Common myeloid progenitor, CD34-positive (primary cell): ENCODE results near the gene SLC35C1.
"Not testable (repeated sequence)": the region's sequence is repeated elsewhere in the genome, so short reads cannot be mapped to it uniquely, and the experiment has no call there.

Source experiments
- CTCF ChIA-PET: fragments of 350-600 bp; sonication (Branson Sonifier 250); formaldehyde crosslinking; loops from one replicate; lab custom pipeline; 2021; ENCODE audit warnings: antibody characterized with exemption; lab: Charles Lee
- POLR2A ChIA-PET: fragments of 350-600 bp; sonication (Branson Sonifier 250); formaldehyde crosslinking; loops from one replicate; lab custom pipeline; 2021; ENCODE audit warnings: antibody characterized with exemption; lab: Charles Lee
- DNase-seq, 3 donors: peaks; one replicate each; pipeline versions ENCODE4 v3.0.0 to v3.0.0-alpha.2; 2013
- H3K27ac ChIP-seq, 2 experiments: 1 replicate in 1 of 2; 2 replicates in 1 of 2; pipeline ENCODE4 v1.7.0; 2013; ENCODE audit warnings: inconsistent platforms in 2 of 2, low read length in 2 of 2, mild to moderate bottlenecking in 2 of 2, low read depth in 1 of 2, moderate library complexity in 1 of 2; ENCODE audit not compliant: severe bottlenecking in 2 of 2, insufficient read depth in 1 of 2, poor library complexity in 1 of 2
- H3K27me3 ChIP-seq, 5 experiments: replicated peaks in 2 of 5; 1 replicate in 3 of 5; 2 replicates in 2 of 5; pipeline versions ENCODE4 v1.6.1 to v1.7.0; 2013; ENCODE audit warnings: low read length in 4 of 5, mild to moderate bottlenecking in 2 of 5, moderate library complexity in 2 of 5, inconsistent platforms in 1 of 5; ENCODE audit not compliant: insufficient read depth in 5 of 5, control insufficient read depth in 4 of 5
- H3K36me3 ChIP-seq, 4 experiments: 1 replicate in 2 of 4; 2 replicates in 2 of 4; pipeline versions ENCODE4 v1.6.1 to v1.7.0; 2013; ENCODE audit warnings: low read length in 3 of 4, control low read depth in 1 of 4, mild to moderate bottlenecking in 1 of 4; ENCODE audit not compliant: control insufficient read depth in 4 of 4, insufficient read depth in 4 of 4
- H3K4me1 ChIP-seq, 4 experiments: 1 replicate in 3 of 4; 2 replicates in 1 of 4; pipeline versions ENCODE4 v1.6.1 to v1.7.1; 2013; ENCODE audit warnings: low read length in 3 of 4, mild to moderate bottlenecking in 3 of 4, control low read depth in 1 of 4, inconsistent platforms in 1 of 4, moderate library complexity in 1 of 4; ENCODE audit not compliant: control insufficient read depth in 4 of 4, insufficient read depth in 4 of 4; ENCODE audit errors: control extremely low read depth in 1 of 4
- H3K4me3 ChIP-seq, 7 experiments: 1 replicate in 4 of 7; 2 replicates in 3 of 7; pipeline versions ENCODE4 v1.5.1 to v1.7.0; 2013; ENCODE audit warnings: mild to moderate bottlenecking in 7 of 7, low read length in 6 of 7, moderate library complexity in 6 of 7, inconsistent platforms in 2 of 7, low read depth in 2 of 7, control low read depth in 1 of 7; ENCODE audit not compliant: insufficient read depth in 4 of 7, control insufficient read depth in 1 of 7; ENCODE audit errors: extremely low read depth in 1 of 7
- H3K9me3 ChIP-seq, 5 experiments: 1 replicate in 4 of 5; 2 replicates in 1 of 5; pipeline versions ENCODE4 v1.6.1 to v1.7.1; 2013; ENCODE audit warnings: low read length in 4 of 5, mild to moderate bottlenecking in 2 of 5, inconsistent platforms in 1 of 5, low read depth in 1 of 5, moderate library complexity in 1 of 5; ENCODE audit not compliant: control insufficient read depth in 4 of 5, insufficient read depth in 2 of 5; ENCODE audit errors: control extremely low read depth in 1 of 5
- WGBS: methylation state at CpG from one replicate; pipeline ENCODE4 v1.1.5; 2013; ENCODE audit not compliant: insufficient coverage; 5-methylcytosine and 5-hydroxymethylcytosine counted together

Gene SLC35C1

DNA sequence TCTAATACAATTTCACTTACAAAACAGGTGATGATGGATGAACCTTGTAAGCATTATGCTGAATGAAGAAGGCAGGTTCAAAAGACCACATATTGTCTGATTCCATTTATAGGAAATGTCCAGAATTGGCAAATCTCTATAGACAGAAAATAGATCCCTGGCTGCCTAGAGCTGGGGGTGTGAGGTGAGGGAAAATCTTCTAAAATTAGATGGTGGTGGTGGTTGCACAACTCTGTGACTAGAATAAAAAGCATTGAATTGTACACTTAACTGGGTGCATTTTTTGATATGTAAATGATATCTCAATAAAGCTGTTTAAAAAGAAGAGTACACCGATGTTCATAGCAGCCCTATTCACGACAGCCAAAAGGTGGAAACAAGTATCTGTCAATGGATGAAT is 25.6 kb downstream of the SLC35C1 start:
- ChIA-PET POLR2A (no interaction called here), CTCF (interaction anchor here (0.9 kb wide), 1 partner anchor 16 kb away, joined by 3 read pairs; the partner anchor contains the start of gene CRY2)
- no peak overlapping the region for H3K4me3 ChIP-seq
- DNase-seq = no peak
- H3K27ac ChIP-seq = no peak overlapping the region
- 95% methylated on average over 2 of the region's 2 CpGs for WGBS
- H3K36me3 ChIP-seq = no peaks in the 10 kb centered on the region
- H3K9me3 ChIP-seq = peaks cover 0 to 5% (median 0%) of the 10 kb centered on the region in 5 experiments
- peaks cover 0 to 11% (median 4%) of the 10 kb centered on the region in 4 experiments for H3K4me1 ChIP-seq
- peaks cover 0 to 4% (median 3%) of the 10 kb centered on the region in 5 experiments for H3K27me3 ChIP-seq

DNA sequence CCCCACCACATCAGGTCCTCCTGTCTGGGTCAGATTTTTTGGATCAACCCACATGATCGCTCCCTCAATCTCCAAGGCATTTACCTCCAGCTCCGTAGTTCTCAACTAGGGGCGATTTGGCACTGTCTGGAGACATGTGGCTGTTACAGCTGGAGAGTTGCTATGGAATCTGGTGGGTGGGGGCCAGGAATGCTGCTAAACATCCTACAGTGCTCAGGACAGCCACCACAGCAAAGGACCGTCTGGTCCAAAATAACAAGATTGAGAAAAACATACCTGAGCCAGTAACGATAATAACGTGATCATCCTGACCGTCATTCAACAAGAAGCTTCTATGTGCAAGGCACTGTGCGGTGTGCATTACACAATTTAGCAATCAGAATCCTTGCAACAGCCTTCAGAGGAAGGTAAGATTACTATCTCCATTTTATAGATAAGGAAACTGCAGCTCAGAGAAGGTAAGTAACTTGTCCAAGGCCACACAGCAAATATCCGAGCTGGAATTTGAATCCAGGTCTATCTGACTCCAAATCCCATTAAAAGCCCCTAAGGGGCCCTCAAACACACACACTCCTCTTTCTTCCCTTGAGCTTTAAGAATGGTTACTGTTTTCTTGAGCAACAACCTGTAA is 28.0 kb downstream of the SLC35C1 start:
- ChIA-PET POLR2A (no interaction called here), CTCF (interaction anchor here (2.4 kb wide), 1 partner anchor 10 kb away, joined by 11 read pairs; no protein-coding TSS in a partner anchor)
- H3K4me3 ChIP-seq = no peak overlapping the region
- H3K9me3 ChIP-seq = no peaks in the 10 kb centered on the region
- H3K27ac ChIP-seq = no peak overlapping the region
- peaks cover 0 to 11% (median 4%) of the 10 kb centered on the region in 4 experiments for H3K4me1 ChIP-seq
- H3K27me3 ChIP-seq = peaks cover 0 to 4% (median 0%) of the 10 kb centered on the region in 5 experiments
- no peak for DNase-seq
- 99% methylated on average over 8 of the region's 9 CpGs for WGBS
- H3K36me3 ChIP-seq = no peaks in the 10 kb centered on the region

DNA sequence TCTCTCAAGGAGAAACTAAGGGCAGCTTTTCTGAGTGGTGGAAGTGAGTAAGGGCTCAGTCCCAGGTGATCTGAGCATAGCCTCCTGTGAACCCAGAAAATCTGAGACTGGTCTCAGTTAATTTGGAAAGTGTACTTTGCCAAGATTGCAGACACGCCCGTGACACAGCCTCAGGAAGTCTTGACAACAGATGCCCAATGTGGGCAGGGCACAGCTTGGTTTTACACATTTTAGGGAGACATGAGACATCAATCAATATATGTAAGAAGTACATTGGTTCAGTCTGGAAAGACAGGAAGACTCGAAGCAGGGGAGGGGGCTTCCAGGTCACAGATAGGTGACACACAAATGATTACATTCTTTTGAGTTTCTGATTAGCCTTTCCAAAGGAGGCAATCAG is 28.8 kb downstream of the SLC35C1 start:
- H3K4me1 ChIP-seq = peaks cover 0 to 11% (median 4%) of the 10 kb centered on the region in 4 experiments
- POLR2A ChIA-PET = interaction anchor here (0.6 kb wide), 1 partner anchor 169 kb away, joined by 4 read pairs; no protein-coding TSS in a partner anchor
- no peak overlapping the region for H3K27ac ChIP-seq
- H3K27me3 ChIP-seq = peaks cover 0 to 2% (median 0%) of the 10 kb centered on the region in 5 experiments
- CTCF ChIA-PET = interaction anchor here (1.9 to 2.4 kb wide), 3 partner anchors 9 to 13 kb away, joined by 6 to 11 read pairs (median 6); partner anchors contain the start of gene CRY2
- H3K9me3 ChIP-seq = no peaks in the 10 kb centered on the region
- H3K36me3 ChIP-seq = no peaks in the 10 kb centered on the region
- no peak for DNase-seq
- no peak overlapping the region for H3K4me3 ChIP-seq
- 68% methylated on average over 3 of the region's 3 CpGs for WGBS

GRCh38 chr11:45834298-45834756 is 29.4 kb downstream of the SLC35C1 start:
- no peaks in the 10 kb centered on the region for H3K36me3 ChIP-seq
- no peaks in the 10 kb centered on the region for H3K9me3 ChIP-seq
- ChIA-PET POLR2A (interaction anchor here (0.6 kb wide), 1 partner anchor 170 kb away, joined by 4 read pairs; no protein-coding TSS in a partner anchor), CTCF (interaction anchor here (0.9 to 2.4 kb wide), 6 partner anchors 8 to 22 kb away, joined by 3 to 11 read pairs (median 4); partner anchors contain the start of gene CRY2)
- H3K27ac ChIP-seq = no peak overlapping the region
- H3K4me3 ChIP-seq = peak overlapping the region in 1 of 7 experiments; percentile 38
- H3K4me1 ChIP-seq = peaks cover 0 to 11% (median 4%) of the 10 kb centered on the region in 4 experiments
- H3K27me3 ChIP-seq = no peaks in the 10 kb centered on the region
- peak in 2 of 3 donors; percentile 41 to 47 for DNase-seq
- WGBS = 33% methylated on average over 4 of the region's 4 CpGs

GRCh38 chr11:45839204-45839603 is 34.3 kb downstream of the SLC35C1 start:
- POLR2A ChIA-PET = no interaction called here
- DNase-seq = no peak
- Histone ChIP-seq H3K27ac (no peak overlapping the region), H3K36me3 (no peaks in the 10 kb centered on the region), H3K9me3 (no peaks in the 10 kb centered on the region), H3K4me3 (no peak overlapping the region), H3K4me1 (peaks cover 0 to 11% (median 5%) of the 10 kb centered on the region in 4 experiments), H3K27me3 (no peaks in the 10 kb centered on the region)
- WGBS = 97% methylated on average over 5 of the region's 6 CpGs
- CTCF ChIA-PET = no interaction called here

DNA sequence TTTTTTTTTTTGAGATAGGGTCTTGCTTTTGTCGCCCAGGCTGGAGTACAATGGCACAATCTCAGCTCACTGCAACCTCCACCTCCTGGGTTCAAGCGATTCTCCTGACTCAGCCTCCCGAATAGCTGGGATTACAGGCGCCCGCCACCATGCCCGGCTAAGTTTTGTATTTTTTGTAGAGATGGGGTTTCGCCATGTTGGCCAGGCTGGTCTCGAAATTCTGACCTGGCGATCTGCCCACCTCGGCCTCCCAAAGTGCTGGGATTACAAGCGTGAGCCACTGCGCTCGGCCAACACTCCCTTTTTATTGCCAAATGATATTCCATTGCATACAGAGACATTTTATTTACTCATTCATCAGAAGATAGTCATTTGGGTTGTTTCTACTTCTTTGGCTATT is 35.3 kb downstream of the SLC35C1 start:
- DNase-seq, H3K27me3 ChIP-seq, H3K4me1 ChIP-seq, H3K4me3 ChIP-seq, CTCF ChIA-PET, H3K36me3 ChIP-seq, H3K27ac ChIP-seq, H3K9me3 ChIP-seq, POLR2A ChIA-PET: not testable (repeated sequence)
- 93% methylated on average over 10 of the region's 13 CpGs for WGBS
